Neural cell (in vitro differentiated cells): ENCODE measurements around the gene PHYHD1. TPM values are rescaled to one million over a fixed set of nuclear protein-coding genes. Genes with fewer than 3 reads are reported as not detected.

Source experiments
- H2AFZ ChIP-seq: fragments of 200-600, 300-800 bp; sonication (generic), shearing (Covaris generic); 2 replicates; pipeline ENCODE4 v1.6.0; 2014; ENCODE audit warnings: low read depth, mild to moderate bottlenecking, antibody characterized with exemption, low read length, moderate library complexity
- H3F3A ChIP-seq: fragments of 200-600 bp; shearing (Covaris generic); 2 replicates; pipeline ENCODE4 v1.6.1; 2016; ENCODE audit warnings: mild to moderate bottlenecking, moderate library complexity, mixed read lengths, antibody characterized with exemption, low read length; ENCODE audit not compliant: insufficient read depth, poor library complexity, severe bottlenecking
- H3K27ac ChIP-seq: fragments of 200-600, 300-800 bp; sonication (generic), shearing (Covaris generic); 2 replicates; pipeline ENCODE4 v1.5.1; 2014; ENCODE audit warnings: mild to moderate bottlenecking, low read length, moderate library complexity
- H3K27me3 ChIP-seq: fragments of 300-800, 200-600 bp; sonication (generic), shearing (Covaris generic); 2 replicates; pipeline ENCODE4 v1.6.0; 2014; ENCODE audit warnings: mild to moderate bottlenecking, low read depth, low read length, moderate library complexity; ENCODE audit not compliant: insufficient read depth
- H3K36me3 ChIP-seq: fragments of 300-800, 200-600 bp; sonication (generic), shearing (Covaris generic); 2 replicates; pipeline ENCODE4 v1.5.1; 2014; ENCODE audit warnings: mild to moderate bottlenecking, antibody characterized with exemption, low read length, moderate library complexity; ENCODE audit not compliant: insufficient read depth
- H3K4me2 ChIP-seq: fragments of 300-800, 200-600 bp; sonication (generic), shearing (Covaris generic); 2 replicates; pipeline ENCODE4 v1.6.0; 2014; ENCODE audit warnings: mild to moderate bottlenecking, low read length
- H3K4me3 ChIP-seq: fragments of 300-800, 200-600 bp; sonication (generic), shearing (Covaris generic); 2 replicates; pipeline ENCODE4 v1.5.1; 2014; ENCODE audit warnings: mild to moderate bottlenecking, low read length, moderate library complexity
- H3K79me2 ChIP-seq: fragments of 200-600 bp; shearing (Covaris generic); replicated peaks from 2 replicates; pipeline ENCODE4 v1.6.0; 2014; ENCODE audit warnings: mild to moderate bottlenecking, low read length, moderate library complexity; ENCODE audit not compliant: insufficient read depth
- H3K9ac ChIP-seq: fragments of 300-800, 200-600 bp; sonication (generic), shearing (Covaris generic); 2 replicates; pipeline ENCODE4 v1.6.1; 2016; ENCODE audit warnings: mild to moderate bottlenecking, low read length, mixed read lengths
- H3K9me2 ChIP-seq: fragments of 200-600 bp; shearing (Covaris generic); 2 replicates; pipeline ENCODE4 v1.6.1; 2016; ENCODE audit warnings: mild to moderate bottlenecking, low read length, mixed read lengths; ENCODE audit not compliant: insufficient read depth
- H3K9me3 ChIP-seq: fragments of 200-600, 300-800 bp; sonication (generic), shearing (Covaris generic); 2 replicates; pipeline ENCODE4 v1.6.1; 2016; ENCODE audit warnings: mild to moderate bottlenecking, mixed run types, low read length, moderate library complexity, mixed read lengths
- H4K20me1 ChIP-seq: fragments of 200-600 bp; shearing (Covaris generic); 2 replicates; pipeline ENCODE4 v1.6.1; 2016; ENCODE audit warnings: mild to moderate bottlenecking, mixed run types; ENCODE audit not compliant: insufficient read depth
- EP300 ChIP-seq: fragments of 450-650 bp; conservative IDR thresholded peaks from 2 replicates; pipeline ENCODE4 v1.6.1; 2014; ENCODE audit warnings: antibody characterized with exemption, mild to moderate bottlenecking, moderate library complexity; ENCODE audit not compliant: poor library complexity, severe bottlenecking
- EZH2 ChIP-seq: fragments of 200-600, 300-800 bp; shearing (Covaris generic), sonication (generic); IDR thresholded peaks from 2 replicates; pipeline ENCODE4 v1.6.1; 2014; ENCODE audit warnings: antibody characterized with exemption, low read length, borderline replicate concordance, mild to moderate bottlenecking; ENCODE audit not compliant: insufficient read depth, poor library complexity, severe bottlenecking
- MXI1 ChIP-seq: fragments of 450-650 bp; conservative IDR thresholded peaks from 2 replicates; pipeline ENCODE4 v1.6.1; 2014; ENCODE audit warnings: antibody characterized with exemption, mild to moderate bottlenecking; ENCODE audit not compliant: poor library complexity, severe bottlenecking
- POLR2AphosphoS5 ChIP-seq: IDR thresholded peaks from 2 replicates; pipeline ENCODE4 v1.6.1; 2012
- RAD21 ChIP-seq: fragments of 450-650 bp; conservative IDR thresholded peaks from 2 replicates; pipeline ENCODE4 v1.6.1; 2014; ENCODE audit warnings: antibody characterized with exemption, mild to moderate bottlenecking, moderate library complexity
- SMC3 ChIP-seq: fragments of 450-650 bp; conservative IDR thresholded peaks from 2 replicates; pipeline ENCODE4 v1.6.1; 2014; ENCODE audit warnings: antibody characterized with exemption, mild to moderate bottlenecking, moderate library complexity; ENCODE audit not compliant: poor library complexity
- TAF1 ChIP-seq: IDR thresholded peaks from 2 replicates; pipeline ENCODE4 v1.6.1; 2012; ENCODE audit warnings: low read depth
- polyA plus RNA-seq: library from polyadenylated mRNA; depleted of rRNA; stranded (reverse); fragments of >200 nt; gene quantifications from 2 replicates; pipeline ENCODE4 v1.2.3, GENCODE V29; 2014
- TF ChIP-seq, protein P1 (sequence below): fragments of 450-650 bp; IDR thresholded peaks from 2 replicates; pipeline ENCODE4 v1.5.1; 2014; ENCODE audit warnings: antibody characterized with exemption, mild to moderate bottlenecking, moderate library complexity; ENCODE audit not compliant: poor library complexity, severe bottlenecking
- TF ChIP-seq, protein P2 (sequence below): IDR thresholded peaks from 2 replicates; pipeline ENCODE4 v1.6.1; 2012; ENCODE audit warnings: borderline replicate concordance

PHYHD1 gene
- polyA plus RNA-seq, 1 donor from 2014 or later: not detected

DNA sequence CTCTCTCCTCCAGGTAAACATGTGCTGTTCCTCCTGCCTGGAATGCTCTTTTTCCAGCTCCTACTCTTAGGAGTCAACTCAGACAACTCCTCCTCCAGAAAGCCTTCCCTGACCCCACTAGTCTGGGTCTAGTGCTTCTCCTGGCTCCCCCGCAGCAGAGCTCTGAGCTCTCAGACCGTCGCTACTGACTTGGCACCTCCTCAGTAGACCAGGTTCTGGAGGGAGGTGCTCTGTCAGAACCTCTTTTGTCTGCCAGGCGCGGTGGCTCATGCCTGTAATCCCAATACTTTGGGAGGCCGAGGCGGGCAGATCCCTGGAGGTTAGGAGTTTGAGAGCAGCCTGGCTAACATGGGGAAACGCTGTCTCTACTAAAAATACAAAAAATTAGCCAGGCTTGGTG lies 35.4 kb upstream of the PHYHD1 start:
- Histone ChIP-seq H3K9ac (no peak overlapping the region), H3K36me3 (no peaks in the 10 kb centered on the region), H3K27ac (no peak overlapping the region), H2AFZ (no peak overlapping the region), H3F3A (peaks cover 4% of the 10 kb centered on the region), H3K9me3 (no peaks in the 10 kb centered on the region), H3K9me2 (no peaks in the 10 kb centered on the region), H4K20me1 (no peaks in the 10 kb centered on the region), H3K27me3 (no peaks in the 10 kb centered on the region), H3K79me2 (peaks cover 37% of the 10 kb centered on the region), H3K4me3 (no peak overlapping the region), H3K4me2 (no peak overlapping the region)
- no peak for TF ChIP-seq EP300
- TF ChIP-seq, protein P1, sequence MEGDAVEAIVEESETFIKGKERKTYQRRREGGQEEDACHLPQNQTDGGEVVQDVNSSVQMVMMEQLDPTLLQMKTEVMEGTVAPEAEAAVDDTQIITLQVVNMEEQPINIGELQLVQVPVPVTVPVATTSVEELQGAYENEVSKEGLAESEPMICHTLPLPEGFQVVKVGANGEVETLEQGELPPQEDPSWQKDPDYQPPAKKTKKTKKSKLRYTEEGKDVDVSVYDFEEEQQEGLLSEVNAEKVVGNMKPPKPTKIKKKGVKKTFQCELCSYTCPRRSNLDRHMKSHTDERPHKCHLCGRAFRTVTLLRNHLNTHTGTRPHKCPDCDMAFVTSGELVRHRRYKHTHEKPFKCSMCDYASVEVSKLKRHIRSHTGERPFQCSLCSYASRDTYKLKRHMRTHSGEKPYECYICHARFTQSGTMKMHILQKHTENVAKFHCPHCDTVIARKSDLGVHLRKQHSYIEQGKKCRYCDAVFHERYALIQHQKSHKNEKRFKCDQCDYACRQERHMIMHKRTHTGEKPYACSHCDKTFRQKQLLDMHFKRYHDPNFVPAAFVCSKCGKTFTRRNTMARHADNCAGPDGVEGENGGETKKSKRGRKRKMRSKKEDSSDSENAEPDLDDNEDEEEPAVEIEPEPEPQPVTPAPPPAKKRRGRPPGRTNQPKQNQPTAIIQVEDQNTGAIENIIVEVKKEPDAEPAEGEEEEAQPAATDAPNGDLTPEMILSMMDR: no peak
- no peak for TF ChIP-seq EZH2

DNA sequence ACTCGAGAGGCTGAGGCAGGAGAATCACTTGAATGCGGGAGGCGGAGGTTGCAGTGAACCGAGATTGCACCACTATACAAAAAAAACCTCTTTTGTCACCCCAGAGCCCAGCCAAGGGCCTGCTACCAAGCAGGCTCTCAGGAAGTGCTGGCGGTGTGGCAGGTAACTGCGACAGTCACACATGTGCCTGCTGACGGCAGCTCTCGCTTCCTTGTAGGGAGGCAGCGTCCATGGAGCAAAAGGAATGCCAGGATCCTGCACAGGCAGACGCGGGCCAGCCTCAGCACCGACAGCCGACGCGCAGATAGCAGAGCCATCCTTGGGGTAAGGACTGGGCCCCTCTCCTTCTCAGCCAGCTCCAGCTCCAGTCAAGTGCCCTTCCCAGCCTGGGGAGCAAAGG lies 35.0 kb upstream of the PHYHD1 start:
- Histone ChIP-seq H3K27me3 (no peaks in the 10 kb centered on the region), H3K27ac (no peak overlapping the region), H3K4me3 (no peak overlapping the region), H4K20me1 (no peaks in the 10 kb centered on the region), H3K9me2 (no peaks in the 10 kb centered on the region), H3K36me3 (no peaks in the 10 kb centered on the region), H3K79me2 (peaks cover 37% of the 10 kb centered on the region), H2AFZ (no peak overlapping the region), H3K9ac (no peak overlapping the region), H3F3A (peaks cover 4% of the 10 kb centered on the region), H3K9me3 (no peaks in the 10 kb centered on the region), H3K4me2 (no peak overlapping the region)
- TF ChIP-seq EZH2 (no peak), SMC3 (no peak), RAD21 (no peak), EP300 (no peak), TAF1 (no peak), POLR2AphosphoS5 (no peak), MXI1 (no peak)

DNA sequence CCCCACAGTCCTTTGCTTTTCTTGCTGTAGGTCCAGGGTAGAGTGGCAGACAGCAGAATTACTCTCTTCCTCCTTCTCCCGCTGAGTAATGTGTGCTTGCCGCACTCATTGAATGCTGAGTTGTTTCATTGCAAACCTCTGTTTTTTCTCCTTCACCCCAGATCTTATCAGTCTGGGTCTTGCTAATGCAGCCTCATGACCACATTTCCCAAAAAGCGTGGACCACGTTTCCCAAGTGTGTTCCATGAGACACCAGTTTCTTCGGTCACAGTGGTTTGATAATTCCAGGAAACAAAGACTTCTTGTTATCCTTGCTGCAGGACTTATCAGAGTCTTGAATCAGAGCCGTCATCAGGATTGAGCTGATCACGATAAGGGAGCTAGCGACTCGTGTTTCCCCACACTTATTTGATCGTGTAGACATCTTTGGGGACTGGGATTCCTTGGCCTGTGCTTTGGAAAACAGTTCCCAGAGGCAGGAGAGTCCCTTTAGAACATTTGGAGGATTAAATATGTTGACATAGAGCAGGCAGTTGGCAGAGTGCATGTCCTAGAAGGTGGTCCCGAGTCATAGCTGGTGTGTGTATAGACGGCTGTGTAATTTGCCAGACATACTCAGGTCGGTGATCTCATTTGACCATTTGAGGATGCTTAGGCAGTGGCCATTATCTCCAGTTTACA lies 34.4 kb upstream of the PHYHD1 start:
- no peaks in the 10 kb centered on the region for H3K9me3 ChIP-seq
- H3K79me2 ChIP-seq: peaks cover 37% of the 10 kb centered on the region
- no peak overlapping the region for H3K4me2 ChIP-seq
- no peaks in the 10 kb centered on the region for H3K36me3 ChIP-seq
- no peaks in the 10 kb centered on the region for H3K9me2 ChIP-seq
- no peak overlapping the region for H2AFZ ChIP-seq
- no peak overlapping the region for H3K4me3 ChIP-seq
- H4K20me1 ChIP-seq: no peaks in the 10 kb centered on the region
- H3K27ac ChIP-seq: no peak overlapping the region
- TF ChIP-seq SMC3 (no peak), MXI1 (no peak), EP300 (no peak), RAD21 (no peak), TAF1 (no peak), POLR2AphosphoS5 (no peak)
- TF ChIP-seq, protein P2, sequence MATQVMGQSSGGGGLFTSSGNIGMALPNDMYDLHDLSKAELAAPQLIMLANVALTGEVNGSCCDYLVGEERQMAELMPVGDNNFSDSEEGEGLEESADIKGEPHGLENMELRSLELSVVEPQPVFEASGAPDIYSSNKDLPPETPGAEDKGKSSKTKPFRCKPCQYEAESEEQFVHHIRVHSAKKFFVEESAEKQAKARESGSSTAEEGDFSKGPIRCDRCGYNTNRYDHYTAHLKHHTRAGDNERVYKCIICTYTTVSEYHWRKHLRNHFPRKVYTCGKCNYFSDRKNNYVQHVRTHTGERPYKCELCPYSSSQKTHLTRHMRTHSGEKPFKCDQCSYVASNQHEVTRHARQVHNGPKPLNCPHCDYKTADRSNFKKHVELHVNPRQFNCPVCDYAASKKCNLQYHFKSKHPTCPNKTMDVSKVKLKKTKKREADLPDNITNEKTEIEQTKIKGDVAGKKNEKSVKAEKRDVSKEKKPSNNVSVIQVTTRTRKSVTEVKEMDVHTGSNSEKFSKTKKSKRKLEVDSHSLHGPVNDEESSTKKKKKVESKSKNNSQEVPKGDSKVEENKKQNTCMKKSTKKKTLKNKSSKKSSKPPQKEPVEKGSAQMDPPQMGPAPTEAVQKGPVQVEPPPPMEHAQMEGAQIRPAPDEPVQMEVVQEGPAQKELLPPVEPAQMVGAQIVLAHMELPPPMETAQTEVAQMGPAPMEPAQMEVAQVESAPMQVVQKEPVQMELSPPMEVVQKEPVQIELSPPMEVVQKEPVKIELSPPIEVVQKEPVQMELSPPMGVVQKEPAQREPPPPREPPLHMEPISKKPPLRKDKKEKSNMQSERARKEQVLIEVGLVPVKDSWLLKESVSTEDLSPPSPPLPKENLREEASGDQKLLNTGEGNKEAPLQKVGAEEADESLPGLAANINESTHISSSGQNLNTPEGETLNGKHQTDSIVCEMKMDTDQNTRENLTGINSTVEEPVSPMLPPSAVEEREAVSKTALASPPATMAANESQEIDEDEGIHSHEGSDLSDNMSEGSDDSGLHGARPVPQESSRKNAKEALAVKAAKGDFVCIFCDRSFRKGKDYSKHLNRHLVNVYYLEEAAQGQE: no peak
- TF ChIP-seq, protein P1: no peak
- H3K9ac ChIP-seq: no peak overlapping the region
- peaks cover 4% of the 10 kb centered on the region for H3F3A ChIP-seq
- H3K27me3 ChIP-seq: no peaks in the 10 kb centered on the region
